Endothelial cell of umbilical vein (primary cell): ENCODE measurements around the gene TDRD10. TPM values are rescaled to one million over a fixed set of nuclear protein-coding genes. Genes with fewer than 3 reads are reported as not detected.

Source experiments
- BruUV-seq: library from RNA; stranded (reverse); fragments of 400-500 nt; replicated peaks from 2 replicates; lab custom pipeline; 2021; lab: Mats Ljungman, UMichigan
- CTCF ChIA-PET: fragments of 300-600, 350-600 bp; sonication (Branson Sonifier 250); formaldehyde crosslinking; loops from one replicate; lab custom pipeline; 2021; ENCODE audit warnings: antibody characterized with exemption, inconsistent platforms; lab: Charles Lee
- POLR2A ChIA-PET: fragments of 300-600, 350-600 bp; sonication (Branson Sonifier 250); formaldehyde crosslinking; loops from one replicate; lab custom pipeline; 2021; ENCODE audit warnings: antibody characterized with exemption, inconsistent platforms; lab: Charles Lee
- DNase-seq: peaks from one replicate; pipeline ENCODE4 v3.0.0-alpha.2; 2011; ENCODE audit warnings: low read depth, low spot score
- FAIRE-seq: peaks from 2 replicates; lab custom pipeline; 2011; peaks lifted over from hg19 to GRCh38; lab: Jason Lieb, UNC
- H2AFZ ChIP-seq: 2 replicates; pipeline ENCODE4 v1.6.0; 2012; ENCODE audit warnings: low read depth, low read length, control low read depth, inconsistent platforms
- H3K27ac ChIP-seq: 2 replicates; pipeline ENCODE4 v1.5.1; 2011; ENCODE audit warnings: low read depth, mild to moderate bottlenecking, control low read depth, low read length, moderate library complexity; ENCODE audit not compliant: insufficient read depth
- H3K27me3 ChIP-seq, 2 experiments: 2 replicates each; pipeline versions ENCODE4 v1.6.0 to v1.6.1; 2011; ENCODE audit warnings: low read length in 2 of 2, mixed read lengths in 1 of 2; ENCODE audit not compliant: control insufficient read depth in 2 of 2, insufficient read depth in 2 of 2
- H3K36me3 ChIP-seq, 2 experiments: 2 replicates in 1 of 2; 3 replicates in 1 of 2; pipeline ENCODE4 v1.5.1; 2011; ENCODE audit warnings: low read length in 2 of 2, mild to moderate bottlenecking in 1 of 2, moderate library complexity in 1 of 2; ENCODE audit not compliant: control insufficient read depth in 2 of 2, insufficient read depth in 2 of 2; ENCODE audit errors: extremely low read depth in 1 of 2
- H3K4me1 ChIP-seq: 3 replicates; pipeline ENCODE4 v1.5.1; 2011; ENCODE audit warnings: mild to moderate bottlenecking, low read length; ENCODE audit not compliant: control insufficient read depth, insufficient read depth; ENCODE audit errors: extremely low read depth
- H3K4me2 ChIP-seq: 2 replicates; pipeline ENCODE4 v1.6.1; 2011; ENCODE audit warnings: low read length, control low read depth, mixed read lengths; ENCODE audit not compliant: insufficient read depth
- H3K4me3 ChIP-seq, 3 experiments: fragments of 200-600 bp in 1 of 3; sonication (generic), shearing (Covaris generic) in 1 of 3; replicated peaks in 1 of 3; 2 replicates each; pipeline ENCODE4 v1.5.1; 2011 to 2016; ENCODE audit warnings: control low read depth in 3 of 3, low read length in 3 of 3, mild to moderate bottlenecking in 2 of 3, inconsistent platforms in 1 of 3, low read depth in 1 of 3, moderate library complexity in 1 of 3; ENCODE audit not compliant: insufficient read depth in 1 of 3
- H3K79me2 ChIP-seq: 2 replicates; pipeline ENCODE4 v1.6.0; 2012; ENCODE audit warnings: low read length, inconsistent platforms; ENCODE audit not compliant: control insufficient read depth, insufficient read depth
- H3K9ac ChIP-seq: replicated peaks from 2 replicates; pipeline ENCODE3; 2011; ENCODE audit warnings: low read length, control low read depth; ENCODE audit not compliant: insufficient read depth; ENCODE audit errors: extremely low read depth
- H3K9me1 ChIP-seq: replicated peaks from 3 replicates; pipeline ENCODE4 v1.6.0; 2011; ENCODE audit warnings: mild to moderate bottlenecking, low read length; ENCODE audit not compliant: control insufficient read depth, insufficient read depth; ENCODE audit errors: extremely low read depth
- H3K9me3 ChIP-seq: replicated peaks from 2 replicates; pipeline ENCODE4 v1.5.1; 2012; ENCODE audit warnings: low read length, inconsistent platforms; ENCODE audit not compliant: control insufficient read depth, insufficient read depth
- H4K20me1 ChIP-seq: replicated peaks from 2 replicates; pipeline ENCODE3; 2011; ENCODE audit warnings: mild to moderate bottlenecking, low read length; ENCODE audit not compliant: control insufficient read depth, insufficient read depth; ENCODE audit errors: extremely low read depth
- CTCF ChIP-seq, 2 donors: IDR thresholded peaks; 1 replicate in 1 of 2; 2 replicates in 1 of 2; pipeline ENCODE4 v1.5.1; 2011; ENCODE audit warnings: low read length in 2 of 2, mild to moderate bottlenecking in 2 of 2, moderate library complexity in 2 of 2, control low read depth in 1 of 2, inconsistent platforms in 1 of 2, low read depth in 1 of 2; ENCODE audit not compliant: insufficient read depth in 1 of 2; ENCODE audit errors: extremely low read depth in 1 of 2
- EZH2 ChIP-seq: IDR thresholded peaks from 2 replicates; pipeline ENCODE4 v1.6.1; 2012; ENCODE audit warnings: borderline replicate concordance, low read depth, mild to moderate bottlenecking, moderate library complexity, low read length, inconsistent platforms; ENCODE audit not compliant: severe bottlenecking
- FOS ChIP-seq: IDR thresholded peaks from 2 replicates; pipeline ENCODE4 v1.6.1; 2011; ENCODE audit warnings: mild to moderate bottlenecking, low read length, moderate library complexity, borderline replicate concordance; ENCODE audit not compliant: insufficient read depth
- GATA2 ChIP-seq: IDR thresholded peaks from 2 replicates; pipeline ENCODE4 v1.7.0; 2011; ENCODE audit warnings: low read depth, mild to moderate bottlenecking, moderate library complexity, mixed read lengths, low read length; ENCODE audit not compliant: insufficient read length, insufficient read depth
- JUN ChIP-seq: IDR thresholded peaks from 2 replicates; pipeline ENCODE4 v1.6.1; 2011; ENCODE audit warnings: borderline replicate concordance, low read depth; ENCODE audit not compliant: insufficient read length, insufficient read depth
- MAX ChIP-seq: IDR thresholded peaks from 2 replicates; pipeline ENCODE4 v1.6.1; 2011; ENCODE audit not compliant: insufficient read depth, insufficient read length
- MYC ChIP-seq: IDR thresholded peaks from one replicate; pipeline ENCODE4 v1.6.1; 2011; ENCODE audit warnings: mild to moderate bottlenecking, low read depth, low read length
- POLR2A ChIP-seq: IDR thresholded peaks from 2 replicates; pipeline ENCODE4 v1.6.1; 2012; ENCODE audit warnings: low read depth, mild to moderate bottlenecking, control low read depth, low read length
- POLR2AphosphoS5 ChIP-seq: IDR thresholded peaks from 2 replicates; pipeline ENCODE4 v1.6.1; 2012; ENCODE audit warnings: low read depth, mild to moderate bottlenecking, control low read depth, low read length, moderate library complexity; ENCODE audit not compliant: insufficient read depth
- dilution Hi-C: fragments of 300-500 bp; cut with MboI; formaldehyde crosslinking; loops from one replicate; pipeline ENCODE4 v1.15.0; 2019; ENCODE audit warnings: low sequenced_read_pairs; ENCODE audit not compliant: extremely low pct_ligation_motif_present
- intact Hi-C: fragments of 100-400 bp; cut with micrococcal nuclease; formaldehyde crosslinking; loops from one replicate; pipeline ENCODE4 v1.10.0; 2022
- polyA plus RNA-seq, 4 experiments: library from polyadenylated mRNA; depleted of rRNA in 3 of 4; stranded (reverse) in 3 of 4; unstranded in 1 of 4; fragments of >200 nt; gene quantifications; 2 replicates each; pipeline versions ENCODE4 v1.2.1 to v1.2.3, GENCODE V29; 2011 to 2012; ENCODE audit warnings: missing spikeins in 1 of 4
- total RNA-seq: library from RNA; stranded (reverse); gene quantifications from 2 replicates; pipeline ENCODE4 v1.2.3, GENCODE V29; 2021

TDRD10 gene
- total and polyA plus RNA-seq, 2 donors (not counting 3 experiments of a cell fraction or from before 2014, with no cell fraction given): 6.1 to 9.1 TPM

GRCh38 chr1:154557248-154557938 is 55.4 kb downstream of the TDRD10 start:
- intact Hi-C loops (loop anchor here (5.0 kb wide), 3 partner anchors 135 to 460 kb away; partner anchors contain the start of gene ZBTB7B), dilution Hi-C loops (no loop called here)
- peak; percentile 22 for DNase-seq
- TF ChIP-seq CTCF (IDR thresholded peaks at IDR 0.05; ENCODE audit: extremely low read depth in 1 of 2, insufficient read depth in 1 of 2, low read depth in 1 of 2, low read length in 2 of 2) (no peak), POLR2A (no peak), JUN (no peak), EZH2 (no peak), GATA2 (no peak), FOS (no peak), MYC (no peak), MAX (no peak), POLR2AphosphoS5 (no peak)
- BruUV-seq: no TSS peak
- H3K9me3 ChIP-seq: no peaks in the 10 kb centered on the region
- H3K79me2 ChIP-seq: peaks cover 32% of the 10 kb centered on the region
- FAIRE-seq: peak; percentile 21
- H4K20me1 ChIP-seq: no peaks in the 10 kb centered on the region
- no peaks in the 10 kb centered on the region for H3K9me1 ChIP-seq
- POLR2A ChIA-PET: no interaction called here
- peak overlapping the region; percentile 51 for H3K27ac ChIP-seq
- H3K4me3 ChIP-seq: peak overlapping the region; percentile 92
- peak overlapping the region; percentile 85 for H3K9ac ChIP-seq
- no peaks in the 10 kb centered on the region for H3K27me3 ChIP-seq
- H2AFZ ChIP-seq: no peak overlapping the region
- H3K4me2 ChIP-seq: peak overlapping the region; percentile 94
- H3K36me3 ChIP-seq: peaks cover 24 to 30% of the 10 kb centered on the region in 2 experiments
- H3K4me1 ChIP-seq: peaks cover 26% of the 10 kb centered on the region
- CTCF ChIA-PET: interaction anchor here (0.6 to 6.2 kb wide), 5 partner anchors 10 to 958 kb away, joined by 3 to 49 read pairs (median 8); no protein-coding TSS in a partner anchor
